HG02973 (cell line): ENCODE measurements around the gene RARRES2.
"Not testable (repeated sequence)": the region's sequence is repeated elsewhere in the genome, so short reads cannot be mapped to it uniquely, and the experiment has no call there.

Source experiments
- ATAC-seq: cut with Tn5 transposase; IDR thresholded peaks from one replicate; pipeline ENCODE4 v1.9.1; 2021; ENCODE audit warnings: moderate library complexity; ENCODE audit not compliant: unreplicated experiment

The RARRES2 gene

GRCh38 chr7:150322833-150323681 is 18.4 kb downstream of the RARRES2 start, which contains the start of the genes ACTR3C and LRRC61:
Gene ACTR3C, minus strand, starts transcription at chr7:150323545. Its CDS starts 28,249 bp downstream, at chr7:150295296.
Gene LRRC61, plus strand, starts transcription at chr7:150323355. Its CDS starts 13,507 bp downstream, at chr7:150336862.
- peak; percentile 52 for ATAC-seq

GRCh38 chr7:150322114-150322832 is 19.2 kb downstream of the RARRES2 start:
- ATAC-seq = peak; percentile 14

- ATAC-seq = no peak
These were observed 19.7 kb downstream of the RARRES2 start for GRCh38 chr7:150321788-150322113.

- ATAC-seq = no peak
These were observed 23.5 kb downstream of the RARRES2 start for GRCh38 chr7:150317748-150318444.

GRCh38 chr7:150316987-150317386 is 24.4 kb downstream of the RARRES2 start:
- ATAC-seq = not testable (repeated sequence)

- ATAC-seq = no peak
These were observed 26.7 kb downstream of the RARRES2 start for GRCh38 chr7:150314639-150315239.

- ATAC-seq = no peak
These were observed 27.6 kb downstream of the RARRES2 start for GRCh38 chr7:150313870-150314269.

GRCh38 chr7:150313367-150313809 is 28.0 kb downstream of the RARRES2 start:
- ATAC-seq = no peak

- ATAC-seq = not testable (repeated sequence)
These were observed 28.6 kb downstream of the RARRES2 start for GRCh38 chr7:150312649-150313366.

- no peak for ATAC-seq
These were observed 29.7 kb downstream of the RARRES2 start for GRCh38 chr7:150311711-150312110.

GRCh38 chr7:150311146-150311545 is 30.3 kb downstream of the RARRES2 start:
- no peak for ATAC-seq

GRCh38 chr7:150308575-150308974 is 32.9 kb downstream of the RARRES2 start:
- ATAC-seq = no peak

GRCh38 chr7:150307904-150308303 is 33.5 kb downstream of the RARRES2 start:
- no peak for ATAC-seq

- no peak for ATAC-seq
These were observed 34.3 kb downstream of the RARRES2 start for GRCh38 chr7:150307129-150307528.

- ATAC-seq = not testable (repeated sequence)
These were observed 35.1 kb downstream of the RARRES2 start for GRCh38 chr7:150306377-150306776.

GRCh38 chr7:150305903-150306284 is 35.5 kb downstream of the RARRES2 start:
- ATAC-seq = not testable (repeated sequence)

GRCh38 chr7:150305259-150305902 is 36.0 kb downstream of the RARRES2 start:
- ATAC-seq = not testable (repeated sequence)

GRCh38 chr7:150304499-150305258 is 36.8 kb downstream of the RARRES2 start:
- ATAC-seq = not testable (repeated sequence)

GRCh38 chr7:150302908-150303310 is 38.5 kb downstream of the RARRES2 start:
- ATAC-seq = not testable (repeated sequence)
